GM12891 (cell line): ENCODE data around the gene AMELX.

Source experiments
- POLR2A ChIP-seq: IDR thresholded peaks from 2 replicates; pipeline ENCODE4 v1.6.1; 2011; ENCODE audit warnings: low read depth, low read length, control low read depth
- POLR2AphosphoS5 ChIP-seq: IDR thresholded peaks from 2 replicates; pipeline ENCODE4 v1.6.1; 2011; ENCODE audit warnings: low read depth, low read length, control low read depth

DNA sequence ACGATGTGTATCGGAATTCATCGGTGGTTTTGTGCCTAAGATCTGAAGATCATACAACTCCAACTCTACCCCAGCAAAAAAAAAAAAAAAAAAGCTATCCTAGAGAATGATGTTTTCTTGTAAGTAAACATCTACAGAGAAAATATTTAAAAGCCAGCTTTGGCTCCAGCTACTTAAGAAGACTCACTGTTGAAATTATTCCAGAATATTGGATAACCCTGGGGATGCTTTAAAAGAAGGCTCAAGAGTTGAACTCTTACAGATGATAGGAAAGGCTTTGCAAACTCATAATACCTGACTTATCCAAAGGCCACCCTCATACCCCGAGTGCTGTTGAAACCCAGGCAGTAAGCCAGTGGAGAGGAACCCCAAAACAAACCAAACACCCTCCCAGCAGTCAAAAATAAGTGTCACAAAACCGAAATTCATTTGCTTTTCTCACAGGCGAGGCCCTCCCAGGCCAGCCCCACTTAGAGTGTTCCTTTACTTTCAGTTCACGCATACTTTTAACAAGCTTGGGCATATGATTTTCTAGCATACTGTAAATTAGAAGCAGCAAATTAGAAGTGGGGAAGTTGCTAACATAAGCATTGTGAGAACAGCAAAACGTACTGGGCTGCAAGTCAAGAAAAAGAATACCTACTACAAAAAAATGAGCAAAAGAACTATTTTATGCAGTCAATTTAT, 2.7 kb upstream of the AMELX start:
- no peak for TF ChIP-seq POLR2AphosphoS5
- no peak for TF ChIP-seq POLR2A
